Activated T-cell treated with anti-CD3 and anti-CD28 coated beads, Interleukin-2, amount 50 U/mL, for 72 hours (primary cell): ENCODE measurements around the gene SLC39A8. TPM values are rescaled to one million over a fixed set of nuclear protein-coding genes. Genes with fewer than 3 reads are reported as not detected.
"Not testable (repeated sequence)": the region's sequence is repeated elsewhere in the genome, so short reads cannot be mapped to it uniquely, and the experiment has no call there.

Source experiments
- ATAC-seq, 2 donors: fragments of 150-1000 bp; cut with Tn5 transposase; replicated peaks in 1 of 2; 2 replicates each; pipeline ENCODE4 v1.10.0; 2021; ENCODE audit warnings: moderate library complexity in 2 of 2, mild to moderate bottlenecking in 1 of 2
- DNase-seq, 2 donors: peaks; one replicate each; pipeline ENCODE4 v3.0.0; 2021 to 2022; ENCODE audit warnings: mixed read lengths in 1 of 2
- H3K27ac Mint-ChIP-seq: one replicate; pipeline ENCODE4 v1.8.0; 2022; ENCODE audit warnings: mild to moderate bottlenecking, moderate library complexity, mixed read lengths
- H3K27me3 Mint-ChIP-seq: one replicate; pipeline ENCODE4 v1.8.0; 2022; ENCODE audit warnings: low read depth, mixed read lengths
- H3K36me3 Mint-ChIP-seq, 2 donors: one replicate each; pipeline ENCODE4 v1.8.0; 2022; ENCODE audit warnings: mixed read lengths in 2 of 2, mild to moderate bottlenecking in 1 of 2; ENCODE audit not compliant: insufficient read depth in 2 of 2
- H3K4me1 Mint-ChIP-seq: one replicate; pipeline ENCODE4 v1.8.0; 2022; ENCODE audit warnings: low read depth, mixed read lengths
- H3K4me3 Mint-ChIP-seq, 2 donors: one replicate each; pipeline ENCODE4 v1.8.0; 2022; ENCODE audit warnings: mild to moderate bottlenecking in 2 of 2, mixed read lengths in 2 of 2, moderate library complexity in 2 of 2
- H3K9me3 Mint-ChIP-seq, 2 donors: one replicate each; pipeline ENCODE4 v1.8.0; 2022; ENCODE audit warnings: mixed read lengths in 2 of 2
- total RNA-seq, 2 donors: library from RNA; stranded (reverse); gene quantifications; one replicate each; pipeline ENCODE4 v1.2.3, GENCODE V29; 2022

SLC39A8 gene
- total RNA-seq, 2 donors from 2014 or later: 56.4 to 58.7 TPM

GRCh38 chr4:102272318-102272717 lies 73.0 kb downstream of the SLC39A8 start:
- Mint-ChIP-seq H3K27me3 (no peaks in the 10 kb centered on the region), H3K4me3 (no peak overlapping the region), H3K36me3 (peaks cover 8 to 26% of the 10 kb centered on the region in 2 donors), H3K4me1 (no peaks in the 10 kb centered on the region), H3K27ac (no peak overlapping the region), H3K9me3 (peaks cover 2 to 5% of the 10 kb centered on the region in 2 donors)
- DNase-seq (no peak), ATAC-seq (no peak)

- Mint-ChIP-seq H3K9me3 (no peaks in the 10 kb centered on the region), H3K36me3 (peaks cover 0 to 14% of the 10 kb centered on the region in 2 donors), H3K4me3 (no peak overlapping the region), H3K27ac (no peak overlapping the region), H3K27me3 (no peaks in the 10 kb centered on the region), H3K4me1 (peaks cover 7% of the 10 kb centered on the region)
- DNase-seq (no peak), ATAC-seq (no peak)
Observed at GRCh38 chr4:102268355-102268754, 76.9 kb downstream of the SLC39A8 start.

GRCh38 chr4:102263024-102263787 lies 82.1 kb downstream of the SLC39A8 start:
- DNase-seq: peak; percentile 6 to 39
- H3K27me3 Mint-ChIP-seq: no peaks in the 10 kb centered on the region

GRCh38 chr4:102259702-102260101 lies 85.6 kb downstream of the SLC39A8 start:
- H3K4me3 Mint-ChIP-seq: no peak overlapping the region
- peaks cover 16% of the 10 kb centered on the region for H3K4me1 Mint-ChIP-seq
- H3K27me3 Mint-ChIP-seq: no peaks in the 10 kb centered on the region
- no peak for ATAC-seq
- no peak for DNase-seq
- H3K36me3 Mint-ChIP-seq: peaks cover 3 to 8% of the 10 kb centered on the region in 2 donors
- H3K27ac Mint-ChIP-seq: no peak overlapping the region
- no peaks in the 10 kb centered on the region for H3K9me3 Mint-ChIP-seq

More at GRCh38 chr4:102263024-102263787, 82.1 kb downstream of the SLC39A8 start:
- Mint-ChIP-seq H3K4me3 (no peak overlapping the region), H3K27ac (no peak overlapping the region), H3K4me1 (peaks cover 16% of the 10 kb centered on the region), H3K36me3 (peaks cover 3 to 16% of the 10 kb centered on the region in 2 donors), H3K9me3 (no peaks in the 10 kb centered on the region)
- peak; percentile 91 to 96 for ATAC-seq

- no peak for DNase-seq
- ATAC-seq: no peak
- Mint-ChIP-seq H3K36me3 (peaks cover 3 to 8% of the 10 kb centered on the region in 2 donors), H3K9me3 (no peaks in the 10 kb centered on the region), H3K27ac (no peak overlapping the region), H3K4me3 (no peak overlapping the region), H3K4me1 (peaks cover 16% of the 10 kb centered on the region), H3K27me3 (no peaks in the 10 kb centered on the region)
Observed at GRCh38 chr4:102259081-102259480, 86.2 kb downstream of the SLC39A8 start.

GRCh38 chr4:102256321-102256720 lies 89.0 kb downstream of the SLC39A8 start:
- ATAC-seq: no peak
- no peaks in the 10 kb centered on the region for H3K27me3 Mint-ChIP-seq
- no peak overlapping the region for H3K27ac Mint-ChIP-seq
- no peak overlapping the region for H3K4me3 Mint-ChIP-seq
- H3K36me3 Mint-ChIP-seq: no peaks in the 10 kb centered on the region
- H3K9me3 Mint-ChIP-seq: no peaks in the 10 kb centered on the region
- no peaks in the 10 kb centered on the region for H3K4me1 Mint-ChIP-seq
- DNase-seq: no peak

- Mint-ChIP-seq H3K36me3 (no peaks in the 10 kb centered on the region), H3K9me3 (peaks cover 0 to 3% of the 10 kb centered on the region in 2 donors), H3K4me1 (no peaks in the 10 kb centered on the region), H3K27me3 (no peaks in the 10 kb centered on the region), H3K27ac (no peak overlapping the region), H3K4me3 (no peak overlapping the region)
- ATAC-seq: no peak
- DNase-seq: no peak
Observed at GRCh38 chr4:102253860-102254259, 91.4 kb downstream of the SLC39A8 start.

GRCh38 chr4:102252171-102252570 lies 93.1 kb downstream of the SLC39A8 start:
- no peak overlapping the region for H3K27ac Mint-ChIP-seq
- H3K36me3 Mint-ChIP-seq: no peaks in the 10 kb centered on the region
- ATAC-seq: no peak

GRCh38 chr4:102250341-102250740 lies 94.9 kb downstream of the SLC39A8 start:
- H3K9me3 Mint-ChIP-seq: peaks cover 0 to 3% of the 10 kb centered on the region in 2 donors
- no peak for DNase-seq
- H3K27ac Mint-ChIP-seq: no peak overlapping the region
- no peak overlapping the region for H3K4me3 Mint-ChIP-seq
- H3K27me3 Mint-ChIP-seq: no peaks in the 10 kb centered on the region
- H3K4me1 Mint-ChIP-seq: no peaks in the 10 kb centered on the region
- H3K36me3 Mint-ChIP-seq: peaks cover 0 to 2% of the 10 kb centered on the region in 2 donors
- no peak for ATAC-seq

More at GRCh38 chr4:102252171-102252570, 93.1 kb downstream of the SLC39A8 start:
- peaks cover 0 to 3% of the 10 kb centered on the region in 2 donors for H3K9me3 Mint-ChIP-seq
- no peaks in the 10 kb centered on the region for H3K4me1 Mint-ChIP-seq
- no peaks in the 10 kb centered on the region for H3K27me3 Mint-ChIP-seq
- H3K4me3 Mint-ChIP-seq: no peak overlapping the region
- no peak for DNase-seq

GRCh38 chr4:102247041-102247440 lies 98.2 kb downstream of the SLC39A8 start:
- H3K4me1 Mint-ChIP-seq: no peaks in the 10 kb centered on the region
- H3K27ac Mint-ChIP-seq: no peak overlapping the region
- peaks cover 2 to 3% of the 10 kb centered on the region in 2 donors for H3K9me3 Mint-ChIP-seq
- H3K36me3 Mint-ChIP-seq: peaks cover 0 to 2% of the 10 kb centered on the region in 2 donors
- no peak overlapping the region for H3K4me3 Mint-ChIP-seq
- DNase-seq (no peak), ATAC-seq (no peak)
- peaks cover 9% of the 10 kb centered on the region for H3K27me3 Mint-ChIP-seq

GRCh38 chr4:102246416-102246815 lies 98.9 kb downstream of the SLC39A8 start:
- ATAC-seq (no peak), DNase-seq (no peak)
- H3K27me3 Mint-ChIP-seq: peaks cover 9% of the 10 kb centered on the region
- H3K36me3 Mint-ChIP-seq: peaks cover 0 to 2% of the 10 kb centered on the region in 2 donors
- H3K9me3 Mint-ChIP-seq: peaks cover 2 to 3% of the 10 kb centered on the region in 2 donors
- no peaks in the 10 kb centered on the region for H3K4me1 Mint-ChIP-seq
- H3K27ac Mint-ChIP-seq: no peak overlapping the region
- no peak overlapping the region for H3K4me3 Mint-ChIP-seq

- no peak overlapping the region for H3K4me3 Mint-ChIP-seq
- peaks cover 0 to 2% of the 10 kb centered on the region in 2 donors for H3K36me3 Mint-ChIP-seq
- H3K9me3 Mint-ChIP-seq: peaks cover 2 to 3% of the 10 kb centered on the region in 2 donors
- peak in 1 of 2 donors; percentile 25 for ATAC-seq
- no peaks in the 10 kb centered on the region for H3K4me1 Mint-ChIP-seq
- DNase-seq: no peak
- no peak overlapping the region for H3K27ac Mint-ChIP-seq
- peaks cover 9% of the 10 kb centered on the region for H3K27me3 Mint-ChIP-seq
Observed at GRCh38 chr4:102244878-102245535, 100.3 kb downstream of the SLC39A8 start.

GRCh38 chr4:102243296-102243695 lies 102.0 kb downstream of the SLC39A8 start:
- H3K36me3 Mint-ChIP-seq, ATAC-seq, DNase-seq, H3K4me1 Mint-ChIP-seq, H3K27ac Mint-ChIP-seq, H3K27me3 Mint-ChIP-seq, H3K9me3 Mint-ChIP-seq, H3K4me3 Mint-ChIP-seq: not testable (repeated sequence)
